ENCODE data around the gene NCF2. TPM values are rescaled to one million over a fixed set of nuclear protein-coding genes. Genes with fewer than 3 reads are reported as not detected.

Gene NCF2
- polyA plus RNA-seq, 3 donors = 2.6 to 3.1 (median 2.8) TPM

- no peak for DNase-seq (ENCODE audit: low read depth in 3 of 3, low spot score in 2 of 3)
These were observed 22.1 kb upstream of the NCF2 start for GRCh38 chr1:183612407-183612806.

GRCh38 chr1:183611021-183611420 is 20.8 kb upstream of the NCF2 start:
- DNase-seq (ENCODE audit: low read depth in 3 of 3, low spot score in 2 of 3) = no peak

- DNase-seq (ENCODE audit: low read depth in 3 of 3, low spot score in 2 of 3) = no peak
These were observed 19.6 kb upstream of the NCF2 start for GRCh38 chr1:183609759-183610452.

GRCh38 chr1:183609313-183609712 is 19.1 kb upstream of the NCF2 start:
- no peak for DNase-seq (ENCODE audit: low read depth in 3 of 3, low spot score in 2 of 3)

- no peak for DNase-seq (ENCODE audit: low read depth in 3 of 3, low spot score in 2 of 3)
These were observed 17.2 kb upstream of the NCF2 start for GRCh38 chr1:183607322-183607980.

- DNase-seq (ENCODE audit: low read depth in 3 of 3, low spot score in 2 of 3) = no peak
These were observed 15.6 kb upstream of the NCF2 start for GRCh38 chr1:183605904-183606303.

- DNase-seq (ENCODE audit: low read depth in 3 of 3, low spot score in 2 of 3) = no peak
These were observed 14.6 kb upstream of the NCF2 start for GRCh38 chr1:183604815-183605214.

GRCh38 chr1:183604038-183604808 is 14.0 kb upstream of the NCF2 start:
- no peak for DNase-seq (ENCODE audit: low read depth in 3 of 3, low spot score in 2 of 3)

- DNase-seq (ENCODE audit: low read depth in 3 of 3, low spot score in 2 of 3) = no peak
These were observed 12.3 kb upstream of the NCF2 start for GRCh38 chr1:183602510-183602909.

GRCh38 chr1:183600634-183601033 is 10.4 kb upstream of the NCF2 start:
- no peak for DNase-seq (ENCODE audit: low read depth in 3 of 3, low spot score in 2 of 3)

- DNase-seq (ENCODE audit: low read depth in 3 of 3, low spot score in 2 of 3) = no peak
These were observed 9.9 kb upstream of the NCF2 start for GRCh38 chr1:183600136-183600535.

- no peak for DNase-seq (ENCODE audit: low read depth in 3 of 3, low spot score in 2 of 3)
These were observed 8.1 kb upstream of the NCF2 start for GRCh38 chr1:183598386-183598785.

- no peak for DNase-seq (ENCODE audit: low read depth in 3 of 3, low spot score in 2 of 3)
These were observed 7.5 kb upstream of the NCF2 start for GRCh38 chr1:183597656-183598347.

GRCh38 chr1:183596500-183596899 is 6.2 kb upstream of the NCF2 start:
- DNase-seq (ENCODE audit: low read depth in 3 of 3, low spot score in 2 of 3) = no peak

- DNase-seq (ENCODE audit: low read depth in 3 of 3, low spot score in 2 of 3) = no peak
These were observed 5.3 kb upstream of the NCF2 start for GRCh38 chr1:183595537-183595936.

- DNase-seq (ENCODE audit: low read depth in 3 of 3, low spot score in 2 of 3) = no peak
These were observed 3.1 kb upstream of the NCF2 start for GRCh38 chr1:183593356-183593755.

GRCh38 chr1:183592733-183593132 is 2.5 kb upstream of the NCF2 start:
- DNase-seq (ENCODE audit: low read depth in 3 of 3, low spot score in 2 of 3) = no peak

GRCh38 chr1:183589874-183590243 is 400 bp downstream of the NCF2 start:
- DNase-seq (ENCODE audit: low read depth in 3 of 3, low spot score in 2 of 3) = no peak

GRCh38 chr1:183589384-183589783 is 875 bp downstream of the NCF2 start:
- DNase-seq (ENCODE audit: low read depth in 3 of 3, low spot score in 2 of 3) = no peak

- no peak for DNase-seq (ENCODE audit: low read depth in 3 of 3, low spot score in 2 of 3)
These were observed 1.4 kb downstream of the NCF2 start for GRCh38 chr1:183588827-183589226.

- no peak for DNase-seq (ENCODE audit: low read depth in 3 of 3, low spot score in 2 of 3)
These were observed 3.3 kb downstream of the NCF2 start for GRCh38 chr1:183586926-183587325.
